Rectal smooth muscle tissue (tissue), 1 donor: ENCODE measurements around the gene MATCAP1.

ENCODE experiments used
- H3K27ac ChIP-seq: one replicate; pipeline ENCODE4 v1.7.0; 2013; ENCODE audit warnings: low read depth, low read length, inconsistent platforms
- H3K27me3 ChIP-seq: one replicate; pipeline ENCODE4 v1.7.0; 2013; ENCODE audit warnings: low read length; ENCODE audit not compliant: control insufficient read depth, insufficient read depth
- H3K36me3 ChIP-seq: one replicate; pipeline ENCODE4 v1.7.0; 2013; ENCODE audit warnings: low read length; ENCODE audit not compliant: control insufficient read depth, insufficient read depth
- H3K4me1 ChIP-seq: one replicate; pipeline ENCODE4 v1.7.0; 2013; ENCODE audit warnings: low read length; ENCODE audit not compliant: control insufficient read depth, insufficient read depth
- H3K4me3 ChIP-seq: one replicate; pipeline ENCODE4 v1.7.0; 2013; ENCODE audit warnings: low read length
- H3K9ac ChIP-seq: one replicate; pipeline ENCODE4 v1.7.0; 2013; ENCODE audit warnings: low read length

The MATCAP1 gene

DNA sequence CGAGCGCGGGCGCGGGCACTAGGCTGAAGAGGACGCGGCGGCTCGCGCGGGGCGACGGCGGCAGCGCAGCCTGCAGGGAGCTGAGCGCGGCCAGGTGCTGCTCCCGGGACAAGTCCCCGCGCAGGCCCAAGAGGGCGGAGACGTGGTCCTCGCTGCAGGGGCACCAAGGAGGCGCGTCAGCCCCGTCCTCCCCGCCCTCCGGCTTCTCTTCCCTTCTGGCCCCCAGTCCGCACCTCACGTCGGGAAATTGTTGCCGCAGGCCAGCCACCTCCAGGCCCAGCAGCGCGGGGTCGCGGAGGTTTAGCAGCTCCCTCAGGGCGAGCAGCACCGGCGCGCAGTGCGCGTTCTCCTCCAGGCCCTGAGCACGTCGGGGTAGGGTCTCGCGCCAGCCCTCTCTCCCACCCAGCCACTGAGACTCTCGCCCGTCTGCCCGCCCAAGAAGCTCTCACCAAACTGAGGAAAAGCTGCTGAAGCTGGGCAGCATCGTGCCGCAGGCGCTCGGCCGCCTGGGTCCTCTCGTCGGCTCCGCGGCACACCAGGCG, 761 bp upstream of the MATCAP1 start:
- H3K4me1 ChIP-seq = peaks cover 5% of the 10 kb centered on the region
- peak overlapping the region; percentile 71 for H3K4me3 ChIP-seq
- peak overlapping the region; percentile 58 for H3K9ac ChIP-seq
- no peaks in the 10 kb centered on the region for H3K36me3 ChIP-seq
- peak overlapping the region; percentile 93 for H3K27ac ChIP-seq
- H3K27me3 ChIP-seq = no peaks in the 10 kb centered on the region

DNA sequence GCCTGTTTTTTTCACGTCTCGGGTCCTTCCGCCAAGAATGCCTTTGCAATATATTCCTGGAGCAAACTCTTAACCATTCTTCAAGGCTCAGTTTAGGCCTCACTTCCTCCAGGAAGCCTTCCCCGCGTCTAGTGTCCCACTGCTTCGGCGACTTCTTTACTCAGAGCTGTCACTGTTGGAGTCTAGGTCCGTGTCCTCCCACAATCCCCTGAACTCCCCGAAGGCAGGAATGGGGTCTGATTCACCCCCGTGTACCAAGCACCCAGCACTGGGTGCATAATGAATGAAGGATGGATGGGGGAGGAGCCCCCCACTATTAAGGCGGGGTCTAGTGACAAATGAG, 508 bp downstream of the MATCAP1 start:
- peaks cover 5% of the 10 kb centered on the region for H3K4me1 ChIP-seq
- H3K9ac ChIP-seq = no peak overlapping the region
- H3K36me3 ChIP-seq = no peaks in the 10 kb centered on the region
- H3K27ac ChIP-seq = peak overlapping the region; percentile 93
- H3K27me3 ChIP-seq = no peaks in the 10 kb centered on the region
- peak overlapping the region; percentile 71 for H3K4me3 ChIP-seq

DNA sequence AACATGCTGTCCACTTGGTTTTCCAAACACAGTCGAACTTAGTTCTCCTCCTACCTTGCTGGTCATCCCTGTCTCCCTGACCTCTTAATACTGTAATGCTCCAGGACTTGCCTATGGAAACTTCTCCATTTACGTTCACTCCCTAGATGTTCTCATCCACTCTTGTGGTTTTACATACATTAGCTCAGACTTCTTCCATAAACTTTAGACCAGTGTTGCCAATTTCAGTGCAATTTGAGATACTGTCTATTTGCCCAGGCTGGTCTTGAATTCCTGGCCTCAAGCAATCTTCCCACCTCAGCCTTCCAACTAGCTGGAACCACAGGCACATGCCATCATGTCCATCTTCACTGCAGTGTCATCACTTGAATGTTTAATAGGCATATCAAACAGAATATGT, 1.5 kb downstream of the MATCAP1 start:
- Histone ChIP-seq H3K27ac (no peak overlapping the region), H3K4me3 (no peak overlapping the region), H3K4me1 (peaks cover 5% of the 10 kb centered on the region), H3K36me3 (no peaks in the 10 kb centered on the region), H3K27me3 (no peaks in the 10 kb centered on the region), H3K9ac (no peak overlapping the region)

DNA sequence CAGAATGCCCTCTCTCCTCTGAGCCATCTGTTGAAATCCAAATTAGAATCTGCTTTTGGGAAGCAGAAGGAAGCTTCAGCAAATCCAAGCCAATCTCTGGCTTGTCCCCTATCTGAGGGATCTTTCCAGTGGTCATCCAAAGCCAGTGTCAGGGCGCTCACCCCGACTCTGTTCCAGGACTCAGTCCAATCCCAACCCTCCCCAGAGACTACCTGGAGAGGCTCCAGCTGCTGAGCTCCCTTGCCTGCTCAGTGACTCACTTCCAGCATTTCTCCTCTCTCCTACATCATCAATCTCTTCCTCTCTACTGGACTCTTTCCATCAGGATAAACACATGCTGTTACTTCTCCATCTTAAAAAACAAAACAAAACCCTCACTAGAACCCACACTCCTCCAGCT, 2.4 kb downstream of the MATCAP1 start:
- no peaks in the 10 kb centered on the region for H3K27me3 ChIP-seq
- no peak overlapping the region for H3K27ac ChIP-seq
- H3K36me3 ChIP-seq = no peaks in the 10 kb centered on the region
- H3K4me3 ChIP-seq = no peak overlapping the region
- no peak overlapping the region for H3K9ac ChIP-seq
- H3K4me1 ChIP-seq = peaks cover 5% of the 10 kb centered on the region

DNA sequence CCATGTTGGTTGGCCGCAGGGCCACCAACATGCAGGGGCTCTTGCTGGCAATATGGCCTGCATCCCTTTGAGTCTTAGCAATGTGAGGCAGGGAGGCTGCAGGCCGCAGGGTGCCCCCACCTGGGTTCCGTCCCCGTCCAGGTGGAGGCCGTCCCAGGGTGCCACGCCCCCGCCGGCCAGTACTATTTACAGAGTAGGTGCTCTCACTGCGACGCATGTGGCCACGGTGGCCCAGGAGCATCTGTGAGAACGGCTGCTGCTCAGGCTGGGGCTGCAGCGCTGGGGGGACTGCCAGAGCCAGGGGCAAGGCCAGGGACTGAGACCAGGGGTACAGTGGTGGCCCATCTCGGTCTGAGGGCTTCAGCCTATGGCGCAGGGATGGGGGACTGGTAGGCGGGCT, 3.6 kb downstream of the MATCAP1 start:
- Histone ChIP-seq H3K9ac (no peak overlapping the region), H3K27me3 (peaks cover 2% of the 10 kb centered on the region), H3K4me1 (peaks cover 5% of the 10 kb centered on the region), H3K36me3 (no peaks in the 10 kb centered on the region), H3K4me3 (no peak overlapping the region), H3K27ac (no peak overlapping the region)

DNA sequence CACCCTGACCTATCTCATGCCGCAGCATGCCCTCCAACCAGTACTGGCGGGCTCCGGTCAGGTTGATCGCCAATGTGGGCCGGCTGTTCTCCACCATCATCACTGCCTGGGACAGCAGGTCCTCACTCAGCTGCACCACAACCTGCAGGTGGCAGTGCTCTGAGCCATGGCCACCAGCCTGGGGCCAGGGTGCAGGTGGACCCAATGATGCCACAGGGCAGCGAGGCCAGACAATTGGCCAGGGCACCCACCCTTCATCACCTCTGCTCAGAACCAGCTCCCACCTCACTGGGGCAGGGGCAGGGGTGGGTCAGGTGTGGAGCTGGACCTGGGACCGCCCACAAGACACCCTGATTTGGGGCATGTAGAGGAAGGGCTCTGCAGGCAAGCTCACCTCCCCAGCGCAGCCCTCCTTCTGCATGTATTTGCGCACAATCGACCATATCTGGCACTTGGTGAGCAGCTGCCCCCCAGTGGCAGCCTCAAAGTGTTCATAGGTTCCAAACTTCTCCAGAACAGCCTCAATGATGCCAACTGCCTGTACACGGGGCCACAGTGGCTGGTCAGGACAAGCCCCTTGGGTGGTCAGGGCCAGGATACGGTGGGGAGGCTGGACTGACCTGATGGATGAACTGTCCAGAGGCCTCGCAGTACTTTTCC, 4.2 kb downstream of the MATCAP1 start:
- Histone ChIP-seq H3K4me1 (peaks cover 7% of the 10 kb centered on the region), H3K4me3 (no peak overlapping the region), H3K27me3 (peaks cover 2% of the 10 kb centered on the region), H3K36me3 (no peaks in the 10 kb centered on the region), H3K27ac (no peak overlapping the region), H3K9ac (no peak overlapping the region)

DNA sequence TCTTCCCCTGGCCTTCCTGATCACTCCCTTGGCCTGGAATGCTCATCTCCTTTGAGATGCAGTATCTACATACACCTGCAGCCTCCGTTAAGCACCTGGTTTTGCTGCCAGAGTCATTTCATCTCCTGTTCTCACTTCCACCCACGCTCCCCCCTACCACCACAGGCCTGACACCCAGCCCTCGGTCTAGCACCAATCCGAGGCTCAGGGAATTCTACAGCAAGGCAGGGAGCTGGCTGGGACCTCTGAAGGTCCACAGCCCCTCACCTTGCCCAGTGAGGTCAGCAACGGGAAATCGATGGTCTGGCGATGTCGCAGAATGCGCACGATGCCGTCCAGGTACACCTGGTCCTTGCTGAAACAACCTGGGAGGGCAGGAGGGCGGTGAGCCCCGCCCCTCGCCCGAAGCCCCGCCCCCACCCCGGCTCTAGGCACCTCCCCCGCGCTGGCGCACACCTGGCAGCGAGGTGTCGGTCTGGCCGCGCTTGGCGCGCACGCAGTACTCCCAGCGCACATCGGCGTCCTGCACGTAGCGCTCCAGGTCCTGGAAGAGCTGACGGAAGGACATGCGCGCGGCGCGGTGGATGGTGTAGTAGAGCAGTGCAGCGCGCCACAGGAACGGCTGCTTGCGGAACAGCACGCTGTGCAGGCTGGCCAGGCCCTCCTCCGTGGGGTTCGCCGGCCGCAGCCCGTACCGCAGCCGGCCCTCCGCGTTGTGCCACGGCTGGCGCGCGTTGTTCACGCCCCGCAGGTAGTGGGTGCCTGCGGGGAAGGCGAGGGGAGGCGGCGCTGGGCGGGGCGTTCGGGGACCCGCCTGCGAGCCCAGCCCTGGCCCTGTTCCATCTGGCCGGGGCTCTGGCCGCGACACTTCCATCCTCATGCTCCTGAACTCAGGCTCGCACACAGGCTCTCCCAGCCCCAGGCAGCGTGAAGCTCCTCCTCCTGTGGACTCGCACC, 5.7 kb downstream of the MATCAP1 start:
- peaks cover 13% of the 10 kb centered on the region for H3K4me1 ChIP-seq
- H3K27ac ChIP-seq = no peak overlapping the region
- peak overlapping the region; percentile 65 for H3K4me3 ChIP-seq
- no peaks in the 10 kb centered on the region for H3K36me3 ChIP-seq
- H3K27me3 ChIP-seq = peaks cover 2% of the 10 kb centered on the region
- H3K9ac ChIP-seq = no peak overlapping the region

DNA sequence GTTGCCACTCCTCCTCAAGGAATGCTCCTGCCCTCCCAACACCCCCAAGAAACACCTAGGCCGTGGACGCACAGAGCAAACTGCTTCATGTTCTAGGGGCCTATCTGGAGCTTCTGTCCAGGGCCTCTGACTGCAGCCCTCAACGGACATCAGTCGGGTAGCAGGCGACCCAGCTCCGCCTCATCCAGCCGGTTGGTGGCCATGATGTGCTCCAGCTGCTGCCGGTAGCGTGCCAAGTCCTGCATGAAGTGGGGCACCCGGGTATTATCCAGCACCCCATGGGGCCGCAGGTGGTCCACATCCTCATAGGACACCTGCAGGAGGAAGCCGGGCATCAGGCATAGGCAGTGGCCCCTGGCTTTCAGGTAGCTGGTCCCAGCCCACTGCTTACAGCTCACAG, 7.1 kb downstream of the MATCAP1 start:
- Histone ChIP-seq H3K4me3 (no peak overlapping the region), H3K4me1 (peaks cover 12% of the 10 kb centered on the region), H3K27me3 (peaks cover 2% of the 10 kb centered on the region), H3K9ac (no peak overlapping the region), H3K36me3 (no peaks in the 10 kb centered on the region), H3K27ac (no peak overlapping the region)

DNA sequence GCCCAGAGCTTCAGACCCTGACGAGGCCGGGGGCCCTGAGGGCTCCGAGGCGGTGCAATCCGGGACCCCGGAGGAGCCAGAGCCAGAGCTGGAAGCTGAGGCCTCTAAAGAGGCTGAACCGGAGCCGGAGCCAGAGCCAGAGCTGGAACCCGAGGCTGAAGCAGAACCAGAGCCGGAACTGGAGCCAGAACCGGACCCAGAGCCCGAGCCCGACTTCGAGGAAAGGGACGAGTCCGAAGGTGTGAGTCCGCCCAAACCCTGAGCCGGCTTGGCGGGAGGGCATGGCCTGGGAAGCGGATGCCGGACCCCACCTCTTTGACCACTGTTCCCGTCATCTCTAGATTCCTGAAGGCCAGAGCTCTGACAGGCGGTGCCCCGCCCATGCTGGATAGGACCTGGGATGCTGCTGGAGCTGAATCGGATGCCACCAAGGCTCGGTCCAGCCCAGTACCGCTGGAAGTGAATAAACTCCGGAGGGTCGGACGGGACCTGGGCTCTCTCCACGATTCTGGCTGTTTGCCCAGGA, 9.0 kb downstream of the MATCAP1 start:
- H3K9ac ChIP-seq = no peak overlapping the region
- H3K27ac ChIP-seq = peak overlapping the region; percentile 84
- H3K36me3 ChIP-seq = no peaks in the 10 kb centered on the region
- peaks cover 15% of the 10 kb centered on the region for H3K4me1 ChIP-seq
- peaks cover 2% of the 10 kb centered on the region for H3K27me3 ChIP-seq
- H3K4me3 ChIP-seq = peak overlapping the region; percentile 75

DNA sequence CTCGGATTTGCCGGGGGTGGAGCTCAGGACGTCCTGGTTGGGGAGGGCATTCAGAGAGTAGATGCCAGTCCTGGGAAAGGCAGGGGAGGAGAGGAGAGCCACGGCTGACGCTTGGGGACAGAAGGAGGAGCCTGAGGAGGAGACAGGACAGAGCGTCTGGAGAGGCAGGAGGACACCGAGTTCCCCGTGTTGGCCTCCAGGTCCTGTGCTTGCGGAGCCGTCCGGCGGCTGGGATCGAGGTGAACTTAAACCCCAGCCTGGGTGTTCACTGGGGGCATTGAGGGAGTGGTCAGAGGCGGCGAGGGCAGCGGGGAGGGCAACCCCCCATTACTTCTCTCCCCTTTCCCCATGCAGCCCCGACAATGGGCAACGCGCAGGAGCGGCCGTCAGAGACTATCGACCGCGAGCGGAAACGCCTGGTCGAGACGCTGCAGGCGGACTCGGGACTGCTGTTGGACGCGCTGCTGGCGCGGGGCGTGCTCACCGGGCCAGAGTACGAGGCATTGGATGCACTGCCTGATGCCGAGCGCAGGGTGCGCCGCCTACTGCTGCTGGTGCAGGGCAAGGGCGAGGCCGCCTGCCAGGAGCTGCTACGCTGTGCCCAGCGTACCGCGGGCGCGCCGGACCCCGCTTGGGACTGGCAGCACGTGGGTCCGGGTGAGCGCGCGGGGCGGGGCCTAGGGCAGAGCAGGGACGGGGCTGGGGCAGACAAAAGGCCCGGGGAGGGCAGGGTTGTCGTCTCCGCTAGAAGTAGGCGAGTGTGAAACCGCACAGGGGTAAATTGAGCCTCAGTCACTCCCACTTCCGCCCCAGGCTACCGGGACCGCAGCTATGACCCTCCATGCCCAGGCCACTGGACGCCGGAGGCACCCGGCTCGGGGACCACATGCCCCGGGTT, 9.7 kb downstream of the MATCAP1 start:
- Histone ChIP-seq H3K27ac (peak overlapping the region; percentile 84), H3K4me1 (peaks cover 21% of the 10 kb centered on the region), H3K27me3 (peaks cover 2% of the 10 kb centered on the region), H3K9ac (peak overlapping the region; percentile 19), H3K36me3 (no peaks in the 10 kb centered on the region), H3K4me3 (peak overlapping the region; percentile 75)

DNA sequence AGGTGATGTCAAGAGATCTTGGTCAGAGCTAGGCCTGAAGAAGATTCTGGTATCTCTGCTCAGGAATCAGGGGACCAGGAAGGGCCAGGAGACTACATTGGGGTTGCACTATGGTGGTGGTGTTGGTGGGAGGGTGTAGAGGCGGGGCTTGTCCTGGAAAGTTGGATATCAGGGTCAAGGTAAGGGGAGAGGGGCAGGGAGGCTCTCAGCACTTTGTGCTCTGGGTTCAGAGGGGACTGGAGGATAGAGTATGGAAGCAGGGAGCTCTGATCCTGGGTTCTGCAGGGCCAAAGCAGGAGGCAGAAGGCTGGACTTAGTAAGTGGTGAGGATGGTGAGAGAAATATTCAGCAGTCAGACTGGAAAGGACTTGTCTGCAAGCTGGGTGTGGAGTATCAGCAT, 10.4 kb downstream of the MATCAP1 start:
- Histone ChIP-seq H3K4me3 (peak overlapping the region; percentile 75), H3K27ac (peak overlapping the region; percentile 84), H3K27me3 (peaks cover 2% of the 10 kb centered on the region), H3K9ac (no peak overlapping the region), H3K36me3 (no peaks in the 10 kb centered on the region), H3K4me1 (peaks cover 25% of the 10 kb centered on the region)
